M059J (cell line): ENCODE measurements around the gene CCSER1. TPM values are rescaled to one million over a fixed set of nuclear protein-coding genes. Genes with fewer than 3 reads are reported as not detected.
"Not testable (repeated sequence)": the region's sequence is repeated elsewhere in the genome, so short reads cannot be mapped to it uniquely, and the experiment has no call there.

Source experiments
- DNase-seq: peaks from one replicate; pipeline ENCODE4 v3.0.0-alpha.2; 2012; ENCODE audit warnings: low read depth
- total RNA-seq: library from RNA; depleted of rRNA; stranded (reverse); fragments of >200 nt; shearing (Covaris generic); gene quantifications from 2 replicates; pipeline ENCODE4 v1.2.3, GENCODE V29; 2014

The CCSER1 gene
- total RNA-seq, 1 experiment from 2014 or later = not detected

- DNase-seq = no peak
These were observed 1000.6 kb downstream of the CCSER1 start for GRCh38 chr4:91127831-91128230.

DNA sequence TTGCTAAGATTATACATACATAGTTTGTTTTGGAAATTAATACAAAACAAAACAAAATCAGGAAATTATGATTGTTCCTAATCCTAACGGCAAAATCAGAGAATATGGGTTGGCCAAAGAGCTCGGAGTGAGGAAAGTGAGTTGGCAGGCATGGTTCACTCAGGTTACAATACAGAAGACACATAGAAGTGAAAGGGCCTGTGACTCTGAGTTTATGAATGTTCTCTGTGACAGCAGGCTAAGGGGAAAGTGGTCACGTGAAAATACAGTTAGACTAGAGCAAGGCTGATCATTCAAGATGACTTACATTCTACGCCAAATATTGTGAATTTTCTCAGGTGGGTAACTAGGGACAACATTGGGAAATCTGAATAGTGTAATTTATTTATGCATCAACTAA, 1001.3 kb downstream of the CCSER1 start:
- no peak for DNase-seq

DNA sequence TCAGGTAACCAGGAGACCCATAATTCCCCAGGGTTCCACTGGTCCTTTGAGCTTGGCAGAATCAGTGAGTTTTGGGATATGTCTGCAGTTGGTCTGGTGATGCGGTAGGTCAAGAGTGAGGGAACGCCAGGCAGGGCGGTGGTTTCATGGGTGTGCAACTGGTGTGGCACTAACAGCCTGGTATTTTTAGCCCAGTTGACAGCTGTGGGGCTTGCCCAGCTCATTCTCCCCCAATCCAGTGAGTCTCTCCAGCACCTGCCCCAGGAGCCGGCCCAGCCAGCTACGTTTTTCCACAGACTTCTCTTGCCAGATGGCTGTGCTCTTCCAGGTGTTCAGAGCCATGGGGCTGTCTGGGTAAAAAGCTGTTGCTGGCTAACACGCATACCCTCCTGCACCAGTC, 1019.9 kb downstream of the CCSER1 start:
- no peak for DNase-seq

DNA sequence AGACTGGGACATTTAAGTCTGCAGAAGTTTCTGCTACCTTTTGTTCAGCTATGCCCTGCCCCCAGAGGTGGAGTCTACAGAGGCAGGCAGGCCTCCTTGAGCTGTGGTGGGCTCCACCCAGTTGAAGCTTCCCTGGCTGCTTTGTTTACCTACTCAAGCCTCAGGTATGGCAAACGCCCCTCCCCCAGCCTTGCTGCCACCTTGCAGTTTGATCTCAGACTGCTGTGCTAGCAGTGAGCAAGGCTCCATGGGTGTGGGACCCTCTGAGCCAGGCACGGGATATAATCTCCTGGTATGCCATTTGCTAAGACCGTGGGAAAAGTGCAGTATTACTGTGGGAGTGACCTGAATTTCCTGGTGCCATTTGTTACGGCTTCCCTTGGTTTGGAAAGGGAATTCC, 1026.8 kb downstream of the CCSER1 start:
- DNase-seq = not testable (repeated sequence)

- not testable (repeated sequence) for DNase-seq
These were observed 1040.9 kb downstream of the CCSER1 start for GRCh38 chr4:91167864-91168653.

GRCh38 chr4:91170768-91171167, 1043.6 kb downstream of the CCSER1 start:
- no peak for DNase-seq

DNA sequence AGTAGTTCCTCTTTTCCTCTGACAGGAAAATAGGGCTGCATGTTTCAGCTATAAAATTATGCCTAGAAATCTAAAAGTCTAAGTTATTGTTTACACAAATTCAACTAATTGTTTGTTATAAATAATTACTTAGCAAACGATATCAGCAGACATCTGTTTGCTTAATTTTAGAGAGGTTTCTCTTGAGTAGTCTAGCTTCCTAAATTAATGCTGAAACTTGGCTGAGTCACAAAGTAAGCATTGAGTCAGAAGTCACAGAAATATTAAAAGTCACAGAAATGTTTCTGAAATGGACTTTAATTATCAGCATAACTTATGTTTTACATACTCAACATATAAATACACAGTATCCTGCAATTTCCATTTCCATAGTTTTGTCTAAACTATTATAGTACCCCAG, 1044.0 kb downstream of the CCSER1 start:
- no peak for DNase-seq

GRCh38 chr4:91185061-91185460, 1057.9 kb downstream of the CCSER1 start:
- not testable (repeated sequence) for DNase-seq

DNA sequence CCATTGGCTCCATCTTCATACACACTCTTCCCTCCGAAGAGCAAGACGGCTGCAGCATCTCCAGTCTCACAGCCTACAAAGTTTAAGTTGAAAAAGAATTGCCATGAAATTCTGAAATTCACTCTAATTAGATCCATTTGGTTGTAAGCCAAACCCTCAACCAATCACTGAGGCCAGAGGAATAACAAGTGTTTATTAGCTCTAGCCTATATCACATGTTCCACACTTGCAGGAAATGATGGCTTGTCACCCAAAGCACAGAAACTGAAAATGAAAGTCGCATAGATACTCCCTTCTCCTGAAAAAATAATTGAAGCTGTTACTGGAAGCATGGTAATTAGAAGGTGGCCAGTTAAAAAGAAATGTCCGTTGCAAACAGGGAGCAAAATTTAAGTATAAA, 1071.8 kb downstream of the CCSER1 start:
- peak; percentile 49 for DNase-seq

- no peak for DNase-seq
These were observed 1080.3 kb downstream of the CCSER1 start for GRCh38 chr4:91207535-91207934.

DNA sequence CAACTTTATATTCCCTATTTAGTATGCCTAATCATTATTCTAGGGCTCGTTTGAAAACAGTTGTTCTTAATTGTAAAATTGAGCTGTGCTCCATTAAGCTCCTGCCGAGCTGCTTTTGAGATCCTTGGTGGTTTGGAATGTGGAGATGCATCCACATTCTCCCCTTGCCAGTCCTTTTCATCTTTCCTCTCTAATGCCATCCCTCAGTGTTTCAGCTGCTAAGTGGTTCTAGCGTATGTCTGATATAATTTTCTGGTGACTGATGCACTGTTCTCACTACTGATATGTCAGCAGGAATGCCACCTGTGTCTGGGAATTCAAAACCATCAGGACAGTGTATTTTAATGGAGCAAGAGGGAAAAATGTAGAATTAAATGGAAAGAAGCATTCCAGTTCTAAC, 1085.0 kb downstream of the CCSER1 start:
- DNase-seq = no peak

DNA sequence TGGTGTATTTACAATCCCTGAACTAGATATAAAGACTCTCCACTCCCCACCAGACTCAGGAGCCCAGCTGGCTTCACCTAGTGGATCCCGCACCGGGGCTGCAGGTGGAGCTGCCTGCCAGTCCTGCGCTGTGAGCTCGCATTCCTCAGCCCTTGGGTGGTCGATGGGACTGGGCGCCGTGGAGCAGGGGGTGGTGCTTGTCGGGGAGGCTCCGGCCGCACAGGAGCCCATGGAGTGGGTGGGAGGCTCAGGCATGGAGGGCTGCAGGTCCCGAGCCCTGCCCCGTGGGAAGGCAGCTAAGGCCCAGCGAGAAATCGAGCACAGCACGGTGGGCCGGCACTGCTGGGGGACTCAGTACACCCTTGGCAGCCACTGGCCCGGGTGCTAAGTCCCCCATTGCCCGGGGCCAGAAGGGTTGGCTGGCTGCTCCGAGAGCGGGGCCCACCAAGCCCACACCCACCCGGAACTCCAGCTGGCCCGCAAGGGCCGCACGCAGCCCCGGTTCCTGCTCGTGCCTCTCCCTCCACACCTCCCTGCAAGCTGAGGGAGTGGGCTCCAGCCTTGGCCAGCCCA, 1090.7 kb downstream of the CCSER1 start:
- not testable (repeated sequence) for DNase-seq

DNA sequence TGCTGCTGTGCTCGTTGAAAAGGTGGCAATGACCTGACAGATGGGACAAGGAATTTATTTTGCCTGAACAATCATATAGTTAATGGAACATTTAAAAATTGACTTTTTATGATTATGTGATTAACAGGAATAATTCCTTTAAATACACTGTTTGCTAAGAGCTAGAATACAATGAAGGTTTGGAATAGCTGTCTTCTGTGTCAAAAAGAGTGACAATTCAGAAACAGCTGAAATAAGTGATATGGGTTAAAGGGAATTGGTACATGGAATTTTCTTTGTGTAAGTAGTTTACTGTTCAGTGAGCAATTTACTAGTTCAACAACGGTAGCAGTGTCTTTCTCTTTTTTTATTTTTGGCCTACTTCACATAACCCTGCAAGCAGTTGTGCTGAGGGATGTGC, 1093.1 kb downstream of the CCSER1 start:
- no peak for DNase-seq

DNA sequence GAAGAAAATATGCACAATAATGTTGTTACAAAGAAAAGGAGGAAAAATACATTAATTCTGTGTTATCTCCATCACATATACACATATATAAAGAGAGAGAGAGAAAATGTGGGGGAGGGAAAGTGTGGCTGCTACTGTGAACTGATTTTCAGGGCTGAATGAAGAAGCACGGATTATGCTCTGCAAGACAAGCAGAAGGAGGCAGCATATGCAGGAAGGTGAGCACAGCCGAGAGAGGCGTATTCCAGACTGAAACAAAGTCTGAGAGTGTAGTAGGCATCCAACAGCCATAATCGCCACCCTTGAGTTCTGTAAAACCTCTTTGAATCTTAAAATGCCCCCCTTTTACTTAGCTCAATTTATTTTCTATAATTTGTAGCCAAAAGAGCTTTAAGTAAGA, 1094.8 kb downstream of the CCSER1 start:
- no peak for DNase-seq

GRCh38 chr4:91226867-91227266, 1099.7 kb downstream of the CCSER1 start:
- DNase-seq = no peak

GRCh38 chr4:91228659-91229058, 1101.5 kb downstream of the CCSER1 start:
- DNase-seq = no peak

- no peak for DNase-seq
These were observed 1106.0 kb downstream of the CCSER1 start for GRCh38 chr4:91233164-91233563.

DNA sequence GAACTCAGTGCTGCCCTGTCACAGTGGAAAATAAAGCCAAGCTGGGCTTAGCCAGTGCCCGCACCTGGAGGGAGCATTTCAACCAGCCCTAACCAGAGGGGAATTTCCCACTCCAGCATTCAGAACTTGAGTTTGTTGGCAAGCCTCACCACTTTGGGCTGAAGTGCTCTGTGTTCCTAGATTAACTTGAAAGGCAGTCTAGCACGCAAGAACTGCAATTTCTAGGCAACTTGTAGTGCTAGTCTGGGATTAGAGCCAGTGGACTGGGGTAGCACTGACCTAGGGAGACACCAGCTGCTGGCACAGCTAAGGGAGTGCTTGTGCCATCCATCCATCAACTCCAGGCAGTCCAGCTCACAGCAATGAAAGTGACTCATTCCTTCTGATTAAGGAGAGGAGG, 1115.9 kb downstream of the CCSER1 start:
- DNase-seq = peak; percentile 37

DNA sequence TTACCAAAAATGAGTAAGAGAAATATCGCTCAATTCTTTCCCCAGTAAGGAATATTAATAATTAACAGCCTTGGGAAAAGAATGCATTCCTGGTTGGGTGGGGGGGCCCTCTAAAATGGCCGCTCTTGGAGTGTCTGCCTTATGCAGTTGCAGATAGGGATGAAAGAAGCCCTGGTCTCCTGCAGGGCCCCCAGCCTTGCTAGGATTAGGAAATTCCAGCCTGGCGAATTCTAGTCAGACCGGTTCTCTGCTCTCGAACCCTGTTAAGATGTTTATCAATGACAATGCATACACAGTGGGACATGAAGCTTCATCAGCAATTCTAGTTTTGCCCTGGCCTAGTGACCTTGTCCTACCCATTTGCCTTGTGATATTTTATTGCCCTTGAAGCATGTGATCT, 1128.8 kb downstream of the CCSER1 start:
- DNase-seq = no peak

GRCh38 chr4:91256751-91257150, 1129.6 kb downstream of the CCSER1 start:
- no peak for DNase-seq

- DNase-seq = no peak
These were observed 1130.5 kb downstream of the CCSER1 start for GRCh38 chr4:91257721-91258120.

DNA sequence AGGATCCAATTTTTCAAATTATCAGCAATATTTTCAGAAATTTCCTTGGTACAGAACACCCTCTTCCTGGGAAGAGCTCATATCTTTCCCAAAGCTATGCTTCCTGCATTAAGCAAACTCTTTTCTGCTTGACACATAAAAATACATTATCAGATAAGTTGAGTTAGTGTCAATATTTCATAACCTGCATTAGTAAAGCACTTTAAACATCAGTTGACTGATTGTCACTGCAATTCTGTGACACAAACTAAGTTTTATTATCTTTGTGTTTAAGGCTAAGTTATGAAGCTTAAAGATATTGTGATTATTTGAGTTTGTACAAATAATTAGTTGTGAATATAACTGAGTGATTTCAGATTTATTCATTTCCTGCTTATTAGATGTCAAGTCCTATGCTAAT, 1131.1 kb downstream of the CCSER1 start:
- DNase-seq = no peak

DNA sequence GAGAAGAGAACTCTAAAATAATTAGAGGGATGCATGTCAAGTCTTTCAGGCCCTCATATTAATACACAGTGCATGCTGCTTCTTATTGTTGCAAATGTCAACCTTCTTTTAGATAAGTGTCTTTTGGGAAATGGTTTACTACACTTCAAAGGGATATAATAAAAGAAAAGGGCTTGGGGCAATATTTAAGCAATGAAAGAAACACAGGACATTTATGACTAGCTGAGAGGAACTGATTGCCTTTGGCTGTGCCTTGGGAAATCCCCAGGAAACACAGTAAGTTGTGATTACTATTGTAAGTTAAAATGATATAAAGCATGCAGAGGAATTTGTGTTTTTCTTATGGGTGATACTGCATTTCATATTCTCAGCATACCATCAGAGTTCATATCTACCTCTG, 1140.3 kb downstream of the CCSER1 start:
- DNase-seq = no peak

DNA sequence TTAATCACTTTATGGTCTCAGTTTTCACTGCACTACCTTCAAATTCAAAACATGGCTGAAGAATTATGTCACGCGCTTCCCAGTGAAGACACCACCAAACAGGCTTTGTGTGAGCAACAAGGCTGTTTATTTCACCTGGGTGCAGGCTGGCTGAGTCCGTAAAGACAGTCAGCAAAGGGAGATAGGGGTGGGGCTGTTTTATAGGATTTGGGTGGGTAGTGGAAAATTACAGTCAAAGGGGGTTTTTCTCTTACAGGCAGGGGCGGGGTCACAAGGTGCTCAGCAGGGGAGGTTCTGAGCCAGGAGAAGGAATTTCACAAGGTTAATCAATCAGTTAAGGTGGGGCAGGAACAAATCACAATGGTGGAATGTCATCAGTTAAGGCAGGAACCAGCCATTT, 1141.3 kb downstream of the CCSER1 start:
- not testable (repeated sequence) for DNase-seq
